Large intestine (tissue), 3 donors: ENCODE measurements around the gene ABCA13. TPM values are rescaled to one million over a fixed set of nuclear protein-coding genes. Genes with fewer than 3 reads are reported as not detected.

Source experiments
- DNase-seq, 2 donors: peaks; one replicate each; pipeline versions ENCODE4 v3.0.0 to v3.0.0-alpha.2; 2013
- H3K27ac ChIP-seq: one replicate; pipeline ENCODE4 v1.5.1; 2013; ENCODE audit warnings: low read length
- H3K27me3 ChIP-seq: 2 replicates; pipeline ENCODE4 v1.6.1; 2013; ENCODE audit warnings: low read length; ENCODE audit not compliant: control insufficient read depth, insufficient read depth
- H3K36me3 ChIP-seq: 2 replicates; pipeline ENCODE4 v1.6.1; 2013; ENCODE audit warnings: low read length; ENCODE audit not compliant: control insufficient read depth, insufficient read depth
- H3K4me1 ChIP-seq: one replicate; pipeline ENCODE4 v1.6.1; 2013; ENCODE audit warnings: low read length; ENCODE audit not compliant: control insufficient read depth, insufficient read depth
- H3K4me3 ChIP-seq: one replicate; pipeline ENCODE4 v1.5.1; 2013; ENCODE audit warnings: low read length
- H3K9me3 ChIP-seq: one replicate; pipeline ENCODE4 v1.6.1; 2013; ENCODE audit warnings: mild to moderate bottlenecking, low read depth, low read length, moderate library complexity; ENCODE audit not compliant: control insufficient read depth
- WGBS: methylation state at CpG from one replicate; pipeline ENCODE4 v1.1.5; 2013; ENCODE audit warnings: low lambda C conversion rate; ENCODE audit not compliant: insufficient coverage; 5-methylcytosine and 5-hydroxymethylcytosine counted together
- polyA plus RNA-seq: library from polyadenylated mRNA; unstranded; fragments of 120-200 nt; gene quantifications from one replicate; pipeline ENCODE4 v1.2.1, GENCODE V29; 2013

ABCA13 gene
- polyA plus RNA-seq, 1 donor = 0.28 TPM

DNA sequence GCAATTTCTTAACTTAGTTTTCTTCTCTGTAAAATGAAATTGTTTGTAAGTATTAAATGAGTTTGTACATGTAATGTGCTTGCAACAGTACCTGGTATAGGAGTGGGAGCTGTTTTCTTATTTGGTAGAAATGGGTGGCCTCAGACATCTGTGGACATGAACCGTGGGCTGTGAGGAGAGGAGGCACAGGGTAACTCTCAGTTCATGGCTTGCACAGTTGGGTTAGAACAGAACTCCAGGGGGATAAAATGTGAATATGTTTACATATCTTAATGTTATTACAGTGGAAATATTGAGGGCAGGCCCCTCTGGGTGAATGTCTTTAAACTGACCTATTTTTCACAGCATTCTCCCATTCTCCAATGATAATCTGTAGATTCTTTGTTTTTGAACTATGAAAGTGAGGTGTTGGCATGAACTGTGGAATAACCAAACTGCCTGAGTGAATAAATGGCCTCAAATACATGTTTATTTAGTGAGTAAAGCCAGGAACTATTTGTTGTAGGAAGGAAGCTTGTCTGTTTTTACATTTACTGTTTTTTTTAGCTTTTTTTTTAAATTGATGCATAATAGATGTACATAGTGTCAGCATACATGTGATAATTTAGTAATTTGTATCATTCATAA is 2.6 kb downstream of the ABCA13 start:
- no peak overlapping the region for H3K4me3 ChIP-seq
- no peaks in the 10 kb centered on the region for H3K4me1 ChIP-seq
- DNase-seq = no peak
- WGBS = no CpG with 5 or more reads among the region's 1 CpG
- no peaks in the 10 kb centered on the region for H3K9me3 ChIP-seq
- no peaks in the 10 kb centered on the region for H3K27me3 ChIP-seq
- no peak overlapping the region for H3K27ac ChIP-seq
- no peaks in the 10 kb centered on the region for H3K36me3 ChIP-seq

DNA sequence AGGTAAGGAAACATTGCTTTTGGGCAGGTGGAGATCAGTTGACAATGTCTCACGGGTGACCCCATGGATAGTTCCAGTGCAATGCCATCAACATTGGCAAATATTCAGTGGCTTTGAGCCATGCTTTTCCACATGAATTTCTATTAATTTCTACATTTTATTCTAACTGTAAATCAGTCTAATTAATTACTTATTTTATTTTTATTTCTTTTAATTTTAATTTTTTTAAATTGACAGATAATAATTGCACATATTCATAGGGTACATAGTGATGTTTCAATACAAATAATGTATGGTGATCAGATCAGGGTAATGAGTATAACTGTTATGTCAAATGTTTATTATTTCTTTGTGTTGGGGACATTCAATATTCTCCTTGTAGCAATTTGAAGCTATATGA is 3.8 kb downstream of the ABCA13 start:
- no CpG with 5 or more reads among the region's 1 CpG for WGBS
- no peak for DNase-seq
- H3K4me1 ChIP-seq = no peaks in the 10 kb centered on the region
- H3K36me3 ChIP-seq = no peaks in the 10 kb centered on the region
- H3K4me3 ChIP-seq = no peak overlapping the region
- H3K27ac ChIP-seq = no peak overlapping the region
- H3K9me3 ChIP-seq = no peaks in the 10 kb centered on the region
- H3K27me3 ChIP-seq = no peaks in the 10 kb centered on the region

DNA sequence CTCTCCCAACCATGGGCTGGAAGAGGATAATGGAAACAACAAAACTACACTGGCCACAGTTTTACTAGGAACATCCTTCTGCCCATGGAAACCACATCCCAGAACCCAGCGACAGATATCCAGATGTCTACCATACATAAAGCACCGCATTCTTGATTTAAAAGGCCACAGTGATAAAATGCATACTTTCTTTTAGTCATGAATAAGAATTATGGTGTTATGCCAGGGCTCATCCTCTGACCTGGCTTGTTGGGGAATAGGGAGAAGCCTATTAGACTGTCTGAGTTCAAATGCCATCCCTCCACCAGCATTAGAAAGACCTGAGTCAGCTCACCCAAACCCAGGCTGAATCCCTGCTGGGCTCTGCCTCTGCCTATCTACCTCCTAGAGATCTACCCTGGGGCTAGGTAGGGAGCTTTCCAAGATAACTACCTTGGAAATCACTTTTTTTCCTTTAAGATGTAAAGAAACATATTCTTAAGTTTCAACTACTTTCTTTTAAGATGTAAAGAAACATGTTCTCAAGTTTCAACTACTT is 5.2 kb downstream of the ABCA13 start:
- no CpG with 5 or more reads among the region's 2 CpGs for WGBS
- Histone ChIP-seq H3K4me3 (no peak overlapping the region), H3K27ac (no peak overlapping the region), H3K4me1 (no peaks in the 10 kb centered on the region), H3K9me3 (no peaks in the 10 kb centered on the region), H3K36me3 (no peaks in the 10 kb centered on the region), H3K27me3 (no peaks in the 10 kb centered on the region)
- DNase-seq = no peak

DNA sequence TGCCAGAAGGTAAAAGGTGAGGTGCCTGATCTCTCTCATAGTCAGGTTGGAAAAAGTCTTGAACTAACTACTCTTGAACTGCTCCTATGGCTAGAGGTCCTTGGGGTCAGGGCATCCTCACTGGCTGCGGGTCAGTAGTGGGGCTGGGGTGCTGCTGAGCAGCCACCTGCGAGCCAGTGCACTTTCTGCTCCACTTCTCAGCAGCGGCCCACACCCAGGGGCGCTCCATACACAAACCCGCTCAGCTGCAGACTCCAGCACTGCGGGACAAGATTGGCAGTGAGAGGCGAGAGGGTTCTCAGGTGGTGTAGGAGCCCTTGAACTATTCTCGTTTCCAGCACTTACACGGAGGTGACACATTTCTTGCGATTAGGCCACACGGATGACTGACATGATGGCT is 6.0 kb downstream of the ABCA13 start:
- DNase-seq = no peak
- H3K27ac ChIP-seq = no peak overlapping the region
- H3K36me3 ChIP-seq = no peaks in the 10 kb centered on the region
- H3K9me3 ChIP-seq = no peaks in the 10 kb centered on the region
- H3K4me1 ChIP-seq = no peaks in the 10 kb centered on the region
- H3K4me3 ChIP-seq = no peak overlapping the region
- H3K27me3 ChIP-seq = no peaks in the 10 kb centered on the region
- WGBS = no CpG with 5 or more reads among the region's 11 CpGs

DNA sequence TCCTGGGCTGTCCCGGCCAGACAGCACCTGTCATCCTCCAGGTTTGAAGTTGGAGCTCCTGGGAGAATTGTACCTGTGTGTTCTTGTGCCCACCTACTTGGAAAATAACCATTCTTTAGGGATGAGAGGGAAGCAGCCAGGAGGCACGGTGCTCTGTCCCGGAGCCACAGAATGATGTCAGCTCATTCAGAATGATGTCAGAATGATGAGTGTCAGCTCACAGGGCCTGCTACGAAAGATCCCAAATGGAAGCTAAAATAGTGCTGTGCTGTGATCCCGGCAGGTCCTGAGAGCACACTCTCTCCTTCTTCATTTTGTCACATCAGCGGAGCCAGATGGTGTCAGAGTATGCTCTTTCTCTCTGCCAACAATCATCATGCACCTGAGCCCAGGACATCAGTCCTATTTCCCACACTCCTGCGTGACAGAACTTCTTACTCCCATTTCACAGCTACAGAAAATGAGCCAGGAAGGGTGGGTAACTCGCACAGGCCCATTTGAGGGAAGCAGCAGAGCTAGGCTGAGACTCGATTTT is 8.3 kb downstream of the ABCA13 start:
- Histone ChIP-seq H3K27ac (no peak overlapping the region), H3K9me3 (no peaks in the 10 kb centered on the region), H3K4me3 (no peak overlapping the region), H3K27me3 (no peaks in the 10 kb centered on the region), H3K4me1 (no peaks in the 10 kb centered on the region), H3K36me3 (no peaks in the 10 kb centered on the region)
- no CpG with 5 or more reads among the region's 9 CpGs for WGBS
- no peak for DNase-seq

DNA sequence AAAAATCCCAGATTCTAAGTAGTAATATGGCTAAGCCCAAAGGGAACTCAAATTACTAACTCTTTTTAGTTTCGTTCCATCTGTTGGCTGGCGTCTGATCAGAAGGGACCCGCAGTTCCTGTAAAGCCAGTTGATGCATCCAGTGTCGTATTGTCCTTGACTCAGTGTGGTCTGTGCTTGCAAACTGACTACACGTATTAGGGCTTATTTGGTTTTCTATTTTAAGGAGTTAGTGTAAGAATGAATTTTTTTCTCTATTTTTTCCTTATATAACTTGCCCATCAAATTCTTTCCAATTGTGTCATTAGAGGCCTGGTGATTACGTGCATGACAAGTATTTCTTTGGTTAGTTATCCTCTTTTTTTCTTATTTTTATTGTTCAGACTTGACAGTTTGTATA is 9.7 kb downstream of the ABCA13 start:
- Histone ChIP-seq H3K36me3 (no peaks in the 10 kb centered on the region), H3K27me3 (no peaks in the 10 kb centered on the region), H3K4me3 (no peak overlapping the region), H3K27ac (no peak overlapping the region), H3K9me3 (no peaks in the 10 kb centered on the region), H3K4me1 (no peaks in the 10 kb centered on the region)
- DNase-seq = no peak
- 100% methylated on average over 1 of the region's 6 CpGs for WGBS

DNA sequence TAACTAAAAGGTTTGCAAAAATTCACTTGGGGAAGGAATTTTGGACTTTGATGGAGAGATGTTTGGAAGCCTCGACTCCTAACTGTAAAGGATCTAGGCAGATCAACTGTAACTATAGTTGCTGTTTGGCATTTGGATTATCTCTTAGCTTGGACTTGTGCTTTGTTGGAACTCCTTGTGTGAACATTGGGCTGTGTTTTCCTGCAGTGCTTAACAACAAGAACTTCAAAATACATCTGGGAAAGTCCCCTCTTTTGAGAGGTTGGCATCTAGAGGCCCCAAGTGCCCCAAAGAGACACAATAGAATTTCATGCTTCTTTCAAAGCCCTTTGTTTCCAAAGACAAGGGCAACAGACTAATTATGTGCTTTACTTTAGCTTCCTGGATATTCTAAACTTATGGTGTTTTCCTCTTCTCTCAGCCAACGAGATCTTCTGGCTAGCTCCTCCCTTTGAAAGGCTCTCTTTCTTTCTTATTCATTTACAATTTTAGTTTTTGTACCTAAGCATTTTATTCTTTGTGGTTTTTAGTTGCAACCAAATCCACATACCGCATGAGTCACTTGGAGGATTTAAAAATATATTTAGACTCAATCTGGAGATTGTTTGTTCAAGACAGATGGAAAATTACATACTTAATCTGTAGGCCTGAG is 11.6 kb downstream of the ABCA13 start:
- Histone ChIP-seq H3K27me3 (no peaks in the 10 kb centered on the region), H3K4me1 (no peaks in the 10 kb centered on the region), H3K9me3 (no peaks in the 10 kb centered on the region), H3K36me3 (no peaks in the 10 kb centered on the region), H3K27ac (no peak overlapping the region), H3K4me3 (no peak overlapping the region)
- no peak for DNase-seq
- whole genome bisulfite sequencing = 53% methylated on average over 2 of the region's 3 CpGs

DNA sequence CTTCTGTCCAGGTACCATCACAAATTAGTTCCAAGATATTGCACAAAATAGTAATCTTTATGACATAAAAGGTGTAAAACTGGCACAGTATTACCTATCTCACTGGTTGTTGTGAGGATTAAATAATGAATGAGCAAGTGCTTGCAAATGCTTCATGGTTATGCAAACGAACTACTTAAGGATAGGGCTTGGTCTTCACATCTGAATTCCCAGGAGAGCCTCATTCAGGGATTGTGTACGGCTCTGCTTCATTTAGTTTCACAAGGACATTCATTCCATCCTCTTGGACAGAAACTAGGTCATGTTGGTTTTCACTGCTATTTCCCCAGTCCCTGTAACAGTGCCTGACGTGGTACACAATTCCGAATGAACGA is 12.1 kb downstream of the ABCA13 start:
- H3K4me1 ChIP-seq = no peaks in the 10 kb centered on the region
- H3K27ac ChIP-seq = no peak overlapping the region
- no peaks in the 10 kb centered on the region for H3K27me3 ChIP-seq
- no peak overlapping the region for H3K4me3 ChIP-seq
- H3K9me3 ChIP-seq = no peaks in the 10 kb centered on the region
- H3K36me3 ChIP-seq = no peaks in the 10 kb centered on the region
- DNase-seq = no peak
- WGBS = 60% methylated on average over 1 of the region's 5 CpGs

DNA sequence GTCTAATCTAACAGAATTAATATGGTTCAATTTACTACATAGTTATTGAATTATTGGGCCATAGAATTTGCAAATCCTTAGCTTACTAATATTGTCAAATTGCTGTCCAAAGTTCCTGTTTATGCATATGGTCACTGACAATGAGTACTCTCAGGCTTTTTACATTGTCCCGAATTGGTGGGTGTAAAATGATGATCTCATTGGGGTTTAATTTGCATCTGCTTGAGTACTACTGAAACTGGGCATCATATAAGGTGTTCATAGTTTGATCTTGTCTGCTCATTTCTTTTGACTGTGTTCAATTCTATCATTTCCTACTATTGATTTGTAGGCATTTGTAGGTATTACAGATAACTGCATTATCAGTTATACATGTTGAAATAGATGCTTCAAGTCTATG is 12.7 kb downstream of the ABCA13 start:
- Histone ChIP-seq H3K4me3 (no peak overlapping the region), H3K4me1 (no peaks in the 10 kb centered on the region), H3K9me3 (no peaks in the 10 kb centered on the region), H3K27me3 (no peaks in the 10 kb centered on the region), H3K27ac (no peak overlapping the region), H3K36me3 (no peaks in the 10 kb centered on the region)
- no CpG with 5 or more reads among the region's 1 CpG for WGBS
- DNase-seq = no peak

DNA sequence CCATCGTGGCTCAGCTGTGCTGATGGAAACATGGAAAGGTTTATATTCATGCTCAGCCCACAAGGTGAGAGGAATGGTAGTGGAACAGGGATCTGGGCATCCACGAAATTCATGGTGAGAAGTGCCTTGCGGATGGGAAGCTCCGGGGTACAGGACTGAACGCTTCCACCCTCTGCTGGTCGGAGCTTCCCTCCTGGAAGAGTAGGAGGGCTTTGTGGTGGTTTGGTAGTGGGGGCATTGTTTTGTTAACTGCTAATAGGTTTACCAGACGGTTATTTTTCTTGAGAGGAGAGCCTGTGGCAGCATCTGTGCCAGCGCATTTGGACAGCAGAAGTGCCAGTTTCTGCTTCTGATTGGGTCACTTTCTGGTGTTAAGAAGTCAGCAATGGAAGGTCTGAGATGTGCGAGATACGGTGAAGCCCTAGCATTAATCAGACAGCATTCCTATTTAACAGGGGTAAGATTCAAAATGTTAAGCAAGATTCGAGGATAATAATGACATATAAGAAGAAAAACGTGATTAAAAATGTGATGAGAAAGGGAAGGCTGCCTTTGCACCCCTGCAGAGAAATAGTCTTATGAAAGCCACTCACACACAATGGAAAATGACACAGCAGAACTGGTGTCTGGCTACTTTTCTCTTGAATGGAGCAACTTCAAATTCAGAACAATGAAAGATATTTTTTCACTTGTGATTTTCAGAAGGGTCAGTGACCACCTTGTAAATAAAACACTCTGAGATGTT is 17.7 kb downstream of the ABCA13 start:
- no peaks in the 10 kb centered on the region for H3K36me3 ChIP-seq
- WGBS = 77% methylated on average over 4 of the region's 12 CpGs
- H3K27ac ChIP-seq = no peak overlapping the region
- H3K4me1 ChIP-seq = no peaks in the 10 kb centered on the region
- H3K4me3 ChIP-seq = no peak overlapping the region
- no peaks in the 10 kb centered on the region for H3K9me3 ChIP-seq
- no peaks in the 10 kb centered on the region for H3K27me3 ChIP-seq
- DNase-seq = no peak
